ENCODE results near the gene SLAMF8.

GRCh38 chr1:159838715-159839114 lies 12.0 kb downstream of the SLAMF8 start:
- TF ChIP-seq CTCF (conservative IDR thresholded peaks at IDR 0.05 in 1 of 2, IDR thresholded peaks at IDR 0.05 in 1 of 2; ENCODE audit: extremely low read depth in 1 of 2, insufficient read depth in 1 of 2, low read depth in 1 of 2, low read length in 2 of 2) (no peak), EZH2 (IDR thresholded peaks at IDR 0.05; ENCODE audit: borderline replicate concordance, low read length) (no peak)

Measured in mammary epithelial cell (primary cell).